WTC11 (cell line): ENCODE measurements around the gene DHCR7. TPM values are rescaled to one million over a fixed set of nuclear protein-coding genes. Genes with fewer than 3 reads are reported as not detected.

Experiments
- ATAC-seq: fragments of 200-7000 bp; cut with Tn5 transposase; 2 replicates; pipeline ENCODE4 v1.10.0; 2021; ENCODE audit warnings: mild to moderate bottlenecking, moderate library complexity
- CTCF ChIA-PET: fragments of 300-600 bp; sonication (Branson Sonifier 250); formaldehyde crosslinking; loops from one replicate; lab custom pipeline; 2021; ENCODE audit warnings: antibody characterized with exemption; lab: Charles Lee
- POLR2A ChIA-PET: fragments of 350-600 bp; sonication (Branson Sonifier 250); formaldehyde crosslinking; loops from one replicate; lab custom pipeline; 2021; ENCODE audit warnings: antibody characterized with exemption; lab: Charles Lee
- DNase-seq: peaks from one replicate; pipeline ENCODE4 v3.0.0; 2021; ENCODE audit warnings: low spot score
- H3K27ac Mint-ChIP-seq: 2 replicates; pipeline ENCODE4 v1.8.0; 2021; ENCODE audit warnings: mixed read lengths
- H3K27me3 Mint-ChIP-seq: 2 replicates; pipeline ENCODE4 v1.8.0; 2021; ENCODE audit warnings: low read depth, mild to moderate bottlenecking, moderate library complexity, mixed read lengths
- H3K36me3 Mint-ChIP-seq: 2 replicates; pipeline ENCODE4 v1.8.0; 2021; ENCODE audit warnings: mixed read lengths
- H3K4me1 Mint-ChIP-seq: 2 replicates; pipeline ENCODE4 v1.8.0; 2022; ENCODE audit warnings: mixed read lengths
- H3K4me3 Mint-ChIP-seq: 2 replicates; pipeline ENCODE4 v1.8.0; 2021; ENCODE audit warnings: mild to moderate bottlenecking, moderate library complexity, mixed read lengths
- H3K9me3 Mint-ChIP-seq: 2 replicates; pipeline ENCODE4 v1.8.0; 2021; ENCODE audit warnings: mixed read lengths
- ATF1 ChIP-seq: sonication (generic); formaldehyde crosslinking; IDR thresholded peaks from 2 replicates; pipeline ENCODE4 v1.8.1; 2023; ENCODE audit warnings: mild to moderate bottlenecking, moderate library complexity, missing genetic modification reagents
- CBFB ChIP-seq: sonication (generic); formaldehyde crosslinking; IDR thresholded peaks from 2 replicates; pipeline ENCODE4 v1.8.1; 2022; ENCODE audit warnings: mild to moderate bottlenecking, low read depth, missing genetic modification reagents
- ELF4 ChIP-seq: sonication (generic); formaldehyde crosslinking; IDR thresholded peaks from 2 replicates; pipeline ENCODE4 v1.8.1; 2022; ENCODE audit warnings: low read depth, mild to moderate bottlenecking, moderate library complexity, missing genetic modification reagents
- FOXP1 ChIP-seq: sonication (generic); formaldehyde crosslinking; IDR thresholded peaks from 2 replicates; pipeline ENCODE4 v1.8.0; 2022; ENCODE audit warnings: missing genetic modification reagents, mild to moderate bottlenecking, moderate library complexity, borderline replicate concordance
- IRF2 ChIP-seq: sonication (generic); formaldehyde crosslinking; IDR thresholded peaks from 2 replicates; pipeline ENCODE4 v1.8.0; 2022; ENCODE audit warnings: low read depth, missing genetic modification reagents, borderline replicate concordance
- JUN ChIP-seq: sonication (generic); formaldehyde crosslinking; IDR thresholded peaks from 2 replicates; pipeline ENCODE4 v1.8.0; 2023; ENCODE audit warnings: mild to moderate bottlenecking, missing genetic modification reagents
- MXD4 ChIP-seq: fragments of 250-450 bp; sonication (Bioruptor Pico); IDR thresholded peaks from 2 replicates; pipeline ENCODE4 v1.8.0; 2021; ENCODE audit warnings: mild to moderate bottlenecking, moderate library complexity, borderline replicate concordance
- MYBL2 ChIP-seq: sonication (generic); formaldehyde crosslinking; IDR thresholded peaks from 2 replicates; pipeline ENCODE4 v1.8.1; 2023; ENCODE audit warnings: mild to moderate bottlenecking, moderate library complexity, missing genetic modification reagents
- NFATC4 ChIP-seq: fragments of 250-450 bp; sonication (Bioruptor Pico); IDR thresholded peaks from 2 replicates; pipeline ENCODE4 v1.9.0; 2021; ENCODE audit warnings: mild to moderate bottlenecking
- SP1 ChIP-seq: sonication (generic); formaldehyde crosslinking; conservative IDR thresholded peaks from 2 replicates; pipeline ENCODE4 v1.8.1; 2022; ENCODE audit warnings: missing genetic modification reagents
- TCF7 ChIP-seq: sonication (generic); formaldehyde crosslinking; IDR thresholded peaks from 2 replicates; pipeline ENCODE4 v1.8.0; 2022; ENCODE audit warnings: mild to moderate bottlenecking, low read depth, missing genetic modification reagents, moderate library complexity
- TEAD1 ChIP-seq: sonication (generic); formaldehyde crosslinking; IDR thresholded peaks from 2 replicates; pipeline ENCODE4 v1.8.0; 2022; ENCODE audit warnings: mild to moderate bottlenecking, missing genetic modification reagents
- ZNF232 ChIP-seq: sonication (generic); formaldehyde crosslinking; IDR thresholded peaks from 2 replicates; pipeline ENCODE4 v1.8.0; 2022; ENCODE audit warnings: mild to moderate bottlenecking, missing genetic modification reagents
- ZNF423 ChIP-seq: fragments of 250-450 bp; sonication (Bioruptor Pico); IDR thresholded peaks from 2 replicates; pipeline ENCODE4 v2.1.2; 2022; ENCODE audit warnings: mild to moderate bottlenecking, moderate library complexity
- ZNF671 ChIP-seq: fragments of 250-450 bp; sonication (Bioruptor Pico); IDR thresholded peaks from 2 replicates; pipeline ENCODE4 v1.8.0; 2021; ENCODE audit warnings: mild to moderate bottlenecking
- total RNA-seq: library from RNA; stranded (reverse); gene quantifications from 3 replicates; pipeline ENCODE4 v1.2.3, GENCODE V29; 2021
- TF ChIP-seq, protein P1 (sequence below): fragments of 250-450 bp; sonication (Bioruptor Pico); IDR thresholded peaks from 2 replicates; pipeline ENCODE4 v1.9.0; 2021; ENCODE audit warnings: moderate library complexity, mild to moderate bottlenecking, inconsistent platforms, borderline replicate concordance
- TF ChIP-seq, protein P2 (sequence below): sonication (generic); formaldehyde crosslinking; IDR thresholded peaks from 2 replicates; pipeline ENCODE4 v1.8.0; 2022; ENCODE audit warnings: mild to moderate bottlenecking, missing genetic modification reagents
- TF ChIP-seq, protein P3 (sequence below): sonication (generic); formaldehyde crosslinking; IDR thresholded peaks from 2 replicates; pipeline ENCODE4 v1.8.0; 2022; ENCODE audit warnings: mild to moderate bottlenecking, missing genetic modification reagents
- TF ChIP-seq, protein P4 (sequence below): sonication (generic); formaldehyde crosslinking; IDR thresholded peaks from 2 replicates; pipeline ENCODE4 v1.8.1; 2023; ENCODE audit warnings: mild to moderate bottlenecking, missing genetic modification reagents
- TF ChIP-seq, protein P5 (sequence below): sonication (generic); formaldehyde crosslinking; IDR thresholded peaks from 2 replicates; pipeline ENCODE4 v1.8.1; 2023; ENCODE audit warnings: mild to moderate bottlenecking, moderate library complexity, missing genetic modification reagents
- TF ChIP-seq, protein P6 (sequence below): sonication (generic); formaldehyde crosslinking; conservative IDR thresholded peaks from 2 replicates; pipeline ENCODE4 v1.8.1; 2023; ENCODE audit warnings: mild to moderate bottlenecking, low read depth, missing genetic modification reagents, moderate library complexity
- TF ChIP-seq, protein P7 (sequence below): sonication (generic); formaldehyde crosslinking; IDR thresholded peaks from 2 replicates; pipeline ENCODE4 v1.8.1; 2023; ENCODE audit warnings: mild to moderate bottlenecking, missing genetic modification reagents, moderate library complexity

DHCR7 gene
- total RNA-seq, 1 experiment from 2014 or later = 104 TPM

DNA sequence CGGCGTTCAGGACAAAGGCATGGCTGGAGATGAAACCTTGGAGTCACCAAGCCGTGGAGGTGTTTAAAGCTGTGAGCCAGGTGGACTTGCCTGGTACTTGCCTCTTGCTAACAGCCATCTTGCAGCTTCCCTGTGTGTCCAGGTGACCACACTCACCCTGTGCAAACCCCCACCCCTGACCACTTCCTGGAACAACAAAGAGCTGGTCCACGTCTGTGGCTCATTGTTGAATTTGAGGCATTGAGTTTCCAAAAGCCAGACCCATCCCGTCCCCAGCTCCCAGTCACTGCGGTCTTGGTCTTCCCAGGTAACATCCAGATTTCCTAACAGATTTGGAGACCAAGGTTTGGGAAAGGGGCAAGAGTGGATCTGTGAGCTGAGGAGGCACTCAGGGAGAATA lies 18.5 kb downstream of the DHCR7 start:
- POLR2A ChIA-PET = no interaction called here
- H3K9me3 Mint-ChIP-seq = peaks cover 12% of the 10 kb centered on the region
- TF ChIP-seq MYBL2 (CRISPR knock-in tag) = no peak

DNA sequence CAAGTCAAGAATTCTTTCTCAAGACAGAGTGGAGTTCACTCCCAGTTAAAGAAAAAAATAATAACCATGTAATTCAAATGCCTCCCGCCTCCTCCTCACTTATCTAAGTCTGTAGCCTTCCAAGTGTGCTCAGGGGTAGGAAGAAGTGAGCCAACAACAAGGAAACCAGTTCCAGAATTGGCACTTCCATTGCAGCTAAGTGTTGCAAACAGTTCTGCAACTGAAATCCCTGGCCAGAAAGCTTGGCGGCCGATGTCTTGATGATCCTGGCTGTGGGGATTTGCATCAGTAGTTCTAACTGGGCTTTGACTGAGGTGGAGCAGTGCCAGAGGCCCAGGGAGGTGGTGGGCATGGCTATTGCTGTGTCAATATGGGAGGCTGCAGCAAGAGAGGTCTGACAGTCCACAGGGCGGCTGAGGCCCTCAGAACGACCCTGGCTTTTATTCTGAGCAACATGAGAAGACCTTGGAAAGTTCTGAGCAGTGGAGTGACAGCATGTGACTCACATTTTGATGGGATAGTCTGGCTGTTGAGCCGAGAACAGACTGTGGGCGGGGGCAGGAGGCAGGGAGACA lies 19.2 kb downstream of the DHCR7 start:
- Mint-ChIP-seq H3K27me3 (no peaks in the 10 kb centered on the region; the same call in 1 of the 2 replicates), H3K27ac (no peak overlapping the region), H3K9me3 (peaks cover 12% of the 10 kb centered on the region), H3K36me3 (no peaks in the 10 kb centered on the region), H3K4me3 (no peak overlapping the region), H3K4me1 (0 out of 2 replicates have a peak, but pooled peaks cover 3% of the 10 kb centered on the region)
- TF ChIP-seq ZNF671 (CRISPR knock-in tag) (no peak), ATF1 (CRISPR knock-in tag) (no peak), CBFB (CRISPR knock-in tag) (no peak), TCF7 (CRISPR knock-in tag) (no peak), NFATC4 (CRISPR knock-in tag) (no peak), FOXP1 (CRISPR knock-in tag) (no peak), ZNF232 (no peak), TEAD1 (no peak), MXD4 (CRISPR knock-in tag) (no peak)
- TF ChIP-seq, protein P1, sequence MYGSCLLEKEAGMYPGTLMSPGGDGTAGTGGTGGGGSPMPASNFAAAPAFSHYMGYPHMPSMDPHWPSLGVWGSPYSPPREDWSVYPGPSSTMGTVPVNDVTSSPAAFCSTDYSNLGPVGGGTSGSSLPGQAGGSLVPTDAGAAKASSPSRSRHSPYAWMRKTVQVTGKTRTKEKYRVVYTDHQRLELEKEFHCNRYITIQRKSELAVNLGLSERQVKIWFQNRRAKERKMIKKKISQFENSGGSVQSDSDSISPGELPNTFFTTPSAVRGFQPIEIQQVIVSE (CRISPR knock-in tag) = no peak
- TF ChIP-seq, protein P2, sequence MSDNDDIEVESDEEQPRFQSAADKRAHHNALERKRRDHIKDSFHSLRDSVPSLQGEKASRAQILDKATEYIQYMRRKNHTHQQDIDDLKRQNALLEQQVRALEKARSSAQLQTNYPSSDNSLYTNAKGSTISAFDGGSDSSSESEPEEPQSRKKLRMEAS (CRISPR knock-in tag) = no peak
- TF ChIP-seq, protein P3, sequence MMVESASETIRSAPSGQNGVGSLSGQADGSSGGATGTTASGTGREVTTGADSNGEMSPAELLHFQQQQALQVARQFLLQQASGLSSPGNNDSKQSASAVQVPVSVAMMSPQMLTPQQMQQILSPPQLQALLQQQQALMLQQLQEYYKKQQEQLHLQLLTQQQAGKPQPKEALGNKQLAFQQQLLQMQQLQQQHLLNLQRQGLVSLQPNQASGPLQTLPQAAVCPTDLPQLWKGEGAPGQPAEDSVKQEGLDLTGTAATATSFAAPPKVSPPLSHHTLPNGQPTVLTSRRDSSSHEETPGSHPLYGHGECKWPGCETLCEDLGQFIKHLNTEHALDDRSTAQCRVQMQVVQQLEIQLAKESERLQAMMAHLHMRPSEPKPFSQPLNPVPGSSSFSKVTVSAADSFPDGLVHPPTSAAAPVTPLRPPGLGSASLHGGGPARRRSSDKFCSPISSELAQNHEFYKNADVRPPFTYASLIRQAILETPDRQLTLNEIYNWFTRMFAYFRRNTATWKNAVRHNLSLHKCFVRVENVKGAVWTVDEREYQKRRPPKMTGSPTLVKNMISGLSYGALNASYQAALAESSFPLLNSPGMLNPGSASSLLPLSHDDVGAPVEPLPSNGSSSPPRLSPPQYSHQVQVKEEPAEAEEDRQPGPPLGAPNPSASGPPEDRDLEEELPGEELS (CRISPR knock-in tag) = no peak
- ATAC-seq (no peak), DNase-seq (no peak)
- POLR2A ChIA-PET = no interaction called here
- CTCF ChIA-PET = no interaction called here

More for the DNA sequence above, 18.5 kb downstream of the DHCR7 start:
- CTCF ChIA-PET = interaction anchor here (0.8 kb wide), 2 partner anchors 10 to 134 kb away, joined by 3 to 5 read pairs; no protein-coding TSS in a partner anchor
- DNase-seq = no peak
- Mint-ChIP-seq H3K27ac (no peak overlapping the region), H3K27me3 (no peaks in the 10 kb centered on the region; the same call in 1 of the 2 replicates), H3K36me3 (peaks cover under 1% of the 10 kb centered on the region; the same call in 1 of the 2 replicates), H3K4me1 (0 out of 2 replicates have a peak, but pooled peaks cover 3% of the 10 kb centered on the region), H3K4me3 (no peak overlapping the region)
- no peak for ATAC-seq

DNA sequence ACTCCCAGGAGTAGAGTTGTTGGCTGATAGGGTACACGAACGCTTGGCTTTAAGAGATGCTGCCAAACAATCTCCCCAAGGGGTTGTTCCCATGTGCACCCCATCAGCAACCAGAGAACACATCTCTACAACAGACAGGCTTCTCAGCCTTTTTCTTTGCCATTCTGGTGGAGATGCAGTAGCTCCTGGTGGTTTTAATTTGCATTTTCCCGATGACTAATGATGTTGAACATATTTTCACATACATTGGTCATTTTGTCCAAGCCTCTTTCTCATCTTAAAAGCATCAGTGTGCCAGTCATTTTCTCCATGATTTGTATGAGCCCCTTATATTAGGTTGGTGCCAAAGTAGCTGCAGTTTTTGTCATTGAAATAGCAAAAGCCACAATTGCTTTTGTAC lies 21.8 kb downstream of the DHCR7 start:
- DNase-seq (no peak), ATAC-seq (no peak)
- TF ChIP-seq SP1 (CRISPR knock-in tag) (no peak), IRF2 (no peak), JUN (no peak), ZNF232 (no peak), ELF4 (no peak), ZNF423 (CRISPR knock-in tag) (no peak)
- TF ChIP-seq, protein P4, sequence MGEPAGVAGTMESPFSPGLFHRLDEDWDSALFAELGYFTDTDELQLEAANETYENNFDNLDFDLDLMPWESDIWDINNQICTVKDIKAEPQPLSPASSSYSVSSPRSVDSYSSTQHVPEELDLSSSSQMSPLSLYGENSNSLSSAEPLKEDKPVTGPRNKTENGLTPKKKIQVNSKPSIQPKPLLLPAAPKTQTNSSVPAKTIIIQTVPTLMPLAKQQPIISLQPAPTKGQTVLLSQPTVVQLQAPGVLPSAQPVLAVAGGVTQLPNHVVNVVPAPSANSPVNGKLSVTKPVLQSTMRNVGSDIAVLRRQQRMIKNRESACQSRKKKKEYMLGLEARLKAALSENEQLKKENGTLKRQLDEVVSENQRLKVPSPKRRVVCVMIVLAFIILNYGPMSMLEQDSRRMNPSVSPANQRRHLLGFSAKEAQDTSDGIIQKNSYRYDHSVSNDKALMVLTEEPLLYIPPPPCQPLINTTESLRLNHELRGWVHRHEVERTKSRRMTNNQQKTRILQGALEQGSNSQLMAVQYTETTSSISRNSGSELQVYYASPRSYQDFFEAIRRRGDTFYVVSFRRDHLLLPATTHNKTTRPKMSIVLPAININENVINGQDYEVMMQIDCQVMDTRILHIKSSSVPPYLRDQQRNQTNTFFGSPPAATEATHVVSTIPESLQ (CRISPR knock-in tag) = no peak
- TF ChIP-seq, protein P5, sequence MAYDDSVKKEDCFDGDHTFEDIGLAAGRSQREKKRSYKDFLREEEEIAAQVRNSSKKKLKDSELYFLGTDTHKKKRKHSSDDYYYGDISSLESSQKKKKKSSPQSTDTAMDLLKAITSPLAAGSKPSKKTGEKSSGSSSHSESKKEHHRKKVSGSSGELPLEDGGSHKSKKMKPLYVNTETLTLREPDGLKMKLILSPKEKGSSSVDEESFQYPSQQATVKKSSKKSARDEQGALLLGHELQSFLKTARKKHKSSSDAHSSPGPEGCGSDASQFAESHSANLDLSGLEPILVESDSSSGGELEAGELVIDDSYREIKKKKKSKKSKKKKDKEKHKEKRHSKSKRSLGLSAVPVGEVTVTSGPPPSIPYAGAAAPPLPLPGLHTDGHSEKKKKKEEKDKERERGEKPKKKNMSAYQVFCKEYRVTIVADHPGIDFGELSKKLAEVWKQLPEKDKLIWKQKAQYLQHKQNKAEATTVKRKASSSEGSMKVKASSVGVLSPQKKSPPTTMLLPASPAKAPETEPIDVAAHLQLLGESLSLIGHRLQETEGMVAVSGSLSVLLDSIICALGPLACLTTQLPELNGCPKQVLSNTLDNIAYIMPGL (CRISPR knock-in tag) = no peak
- TF ChIP-seq, protein P6, sequence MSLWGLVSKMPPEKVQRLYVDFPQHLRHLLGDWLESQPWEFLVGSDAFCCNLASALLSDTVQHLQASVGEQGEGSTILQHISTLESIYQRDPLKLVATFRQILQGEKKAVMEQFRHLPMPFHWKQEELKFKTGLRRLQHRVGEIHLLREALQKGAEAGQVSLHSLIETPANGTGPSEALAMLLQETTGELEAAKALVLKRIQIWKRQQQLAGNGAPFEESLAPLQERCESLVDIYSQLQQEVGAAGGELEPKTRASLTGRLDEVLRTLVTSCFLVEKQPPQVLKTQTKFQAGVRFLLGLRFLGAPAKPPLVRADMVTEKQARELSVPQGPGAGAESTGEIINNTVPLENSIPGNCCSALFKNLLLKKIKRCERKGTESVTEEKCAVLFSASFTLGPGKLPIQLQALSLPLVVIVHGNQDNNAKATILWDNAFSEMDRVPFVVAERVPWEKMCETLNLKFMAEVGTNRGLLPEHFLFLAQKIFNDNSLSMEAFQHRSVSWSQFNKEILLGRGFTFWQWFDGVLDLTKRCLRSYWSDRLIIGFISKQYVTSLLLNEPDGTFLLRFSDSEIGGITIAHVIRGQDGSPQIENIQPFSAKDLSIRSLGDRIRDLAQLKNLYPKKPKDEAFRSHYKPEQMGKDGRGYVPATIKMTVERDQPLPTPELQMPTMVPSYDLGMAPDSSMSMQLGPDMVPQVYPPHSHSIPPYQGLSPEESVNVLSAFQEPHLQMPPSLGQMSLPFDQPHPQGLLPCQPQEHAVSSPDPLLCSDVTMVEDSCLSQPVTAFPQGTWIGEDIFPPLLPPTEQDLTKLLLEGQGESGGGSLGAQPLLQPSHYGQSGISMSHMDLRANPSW (CRISPR knock-in tag) = no peak
- TF ChIP-seq, protein P7, sequence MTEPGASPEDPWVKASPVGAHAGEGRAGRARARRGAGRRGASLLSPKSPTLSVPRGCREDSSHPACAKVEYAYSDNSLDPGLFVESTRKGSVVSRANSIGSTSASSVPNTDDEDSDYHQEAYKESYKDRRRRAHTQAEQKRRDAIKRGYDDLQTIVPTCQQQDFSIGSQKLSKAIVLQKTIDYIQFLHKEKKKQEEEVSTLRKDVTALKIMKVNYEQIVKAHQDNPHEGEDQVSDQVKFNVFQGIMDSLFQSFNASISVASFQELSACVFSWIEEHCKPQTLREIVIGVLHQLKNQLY (CRISPR knock-in tag) = no peak
- Mint-ChIP-seq H3K4me3 (no peak overlapping the region), H3K4me1 (0 out of 2 replicates have a peak, but pooled peaks cover 3% of the 10 kb centered on the region), H3K27ac (no peak overlapping the region), H3K36me3 (no peaks in the 10 kb centered on the region), H3K27me3 (no peaks in the 10 kb centered on the region; the same call in 1 of the 2 replicates), H3K9me3 (peaks cover 12% of the 10 kb centered on the region)
- ChIA-PET CTCF (interaction anchor here (0.6 to 2.2 kb wide), 7 partner anchors 20 to 306 kb away, joined by 3 to 10 read pairs (median 6); partner anchors contain the start of genes DHCR7 and NADSYN1), POLR2A (no interaction called here)
